Activated naive CD8-positive, alpha-beta T cell (primary cell): ENCODE results near the gene SLC47A2.
"Not testable (repeated sequence)": the region's sequence is repeated elsewhere in the genome, so short reads cannot be mapped to it uniquely, and the experiment has no call there.

Source experiments
- H3K27ac Mint-ChIP-seq: one replicate; pipeline ENCODE4 v1.8.0; 2021; ENCODE audit warnings: mixed read lengths
- H3K27me3 Mint-ChIP-seq: one replicate; pipeline ENCODE4 v1.8.0; 2021; ENCODE audit warnings: mixed read lengths
- H3K36me3 Mint-ChIP-seq: one replicate; pipeline ENCODE4 v1.8.0; 2021; ENCODE audit warnings: mixed read lengths
- H3K4me1 Mint-ChIP-seq: one replicate; pipeline ENCODE4 v1.8.0; 2021; ENCODE audit warnings: low read depth, mixed read lengths
- H3K4me3 Mint-ChIP-seq: one replicate; pipeline ENCODE4 v1.8.0; 2021; ENCODE audit warnings: mild to moderate bottlenecking, mixed read lengths
- H3K9me3 Mint-ChIP-seq: one replicate; pipeline ENCODE4 v1.8.0; 2021; ENCODE audit warnings: low read depth, mixed read lengths

SLC47A2 gene

DNA sequence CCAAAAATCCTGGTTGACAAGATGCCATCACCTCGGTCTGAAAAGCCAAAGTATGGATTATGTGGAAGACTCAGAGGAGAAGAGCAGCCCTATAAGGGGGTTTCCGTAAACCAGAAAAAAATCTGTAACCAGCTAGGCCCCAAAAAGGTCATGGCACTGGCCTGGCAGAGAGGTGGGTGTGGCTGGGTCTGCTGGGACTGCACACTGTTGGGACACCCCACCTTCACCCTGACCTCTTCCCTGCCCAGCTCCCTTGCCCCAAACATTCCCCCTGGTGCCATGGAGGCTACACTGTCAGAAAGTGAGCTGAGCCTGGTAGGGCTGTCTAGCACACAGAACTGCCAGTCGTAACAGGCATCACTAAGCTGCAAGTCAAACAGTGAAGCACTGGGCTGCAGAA, 6.5 kb downstream of the SLC47A2 start:
- Mint-ChIP-seq H3K36me3 (no peaks in the 10 kb centered on the region), H3K4me3 (no peak overlapping the region), H3K27me3 (no peaks in the 10 kb centered on the region), H3K9me3 (no peaks in the 10 kb centered on the region), H3K4me1 (no peaks in the 10 kb centered on the region), H3K27ac (no peak overlapping the region)

DNA sequence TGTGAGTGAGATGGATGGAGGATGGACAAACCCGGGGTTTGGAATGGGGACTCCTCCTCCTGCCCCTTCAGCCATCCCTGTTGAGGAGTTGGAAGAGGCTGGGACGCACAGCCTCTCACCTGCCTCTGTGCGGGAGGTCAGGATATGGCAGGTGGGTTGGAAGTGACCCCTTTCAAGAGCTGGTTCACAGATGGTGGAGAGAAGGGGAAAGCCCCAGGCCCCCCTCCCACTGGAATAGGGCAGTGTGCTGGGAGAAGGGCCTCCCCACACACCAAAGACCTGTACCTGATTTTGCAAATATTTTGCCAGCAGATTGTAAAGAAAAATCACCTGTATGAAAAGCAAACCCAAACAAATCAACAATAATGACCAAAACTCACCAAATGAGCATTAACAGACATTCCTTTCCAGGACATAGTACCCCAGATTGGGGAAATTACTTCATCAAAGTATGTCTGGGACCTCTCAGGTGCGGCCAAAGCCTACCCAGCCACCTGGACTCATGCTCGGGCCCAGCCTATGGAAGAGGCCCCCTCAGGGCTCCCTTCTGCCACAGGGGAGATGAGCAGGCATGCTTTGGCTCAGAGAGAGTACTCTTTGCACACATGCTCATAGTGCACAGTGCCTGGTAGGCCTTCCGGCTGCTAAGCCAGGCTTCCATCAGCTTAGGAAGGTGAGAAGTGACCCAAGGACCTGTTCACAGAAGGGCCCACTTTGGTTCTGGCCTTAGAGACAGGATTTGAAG, 7.8 kb downstream of the SLC47A2 start:
- no peaks in the 10 kb centered on the region for H3K36me3 Mint-ChIP-seq
- H3K27me3 Mint-ChIP-seq, result no peaks in the 10 kb centered on the region
- no peak overlapping the region for H3K4me3 Mint-ChIP-seq
- H3K27ac Mint-ChIP-seq, result no peak overlapping the region
- H3K4me1 Mint-ChIP-seq, result no peaks in the 10 kb centered on the region
- no peaks in the 10 kb centered on the region for H3K9me3 Mint-ChIP-seq

- H3K36me3 Mint-ChIP-seq, result no peaks in the 10 kb centered on the region
- no peaks in the 10 kb centered on the region for H3K9me3 Mint-ChIP-seq
- H3K27ac Mint-ChIP-seq, result no peak overlapping the region
These were observed 8.6 kb downstream of the SLC47A2 start for GRCh38 chr17:19707728-19708221.

GRCh38 chr17:19706791-19707727, 9.3 kb downstream of the SLC47A2 start:
- no peak overlapping the region for H3K27ac Mint-ChIP-seq
- H3K9me3 Mint-ChIP-seq, result no peaks in the 10 kb centered on the region
- H3K4me3 Mint-ChIP-seq, result no peak overlapping the region
- H3K36me3 Mint-ChIP-seq, result no peaks in the 10 kb centered on the region
- no peaks in the 10 kb centered on the region for H3K4me1 Mint-ChIP-seq
- no peaks in the 10 kb centered on the region for H3K27me3 Mint-ChIP-seq

More at GRCh38 chr17:19707728-19708221, 8.6 kb downstream of the SLC47A2 start:
- Mint-ChIP-seq H3K4me3 (no peak overlapping the region), H3K4me1 (no peaks in the 10 kb centered on the region), H3K27me3 (no peaks in the 10 kb centered on the region)

DNA sequence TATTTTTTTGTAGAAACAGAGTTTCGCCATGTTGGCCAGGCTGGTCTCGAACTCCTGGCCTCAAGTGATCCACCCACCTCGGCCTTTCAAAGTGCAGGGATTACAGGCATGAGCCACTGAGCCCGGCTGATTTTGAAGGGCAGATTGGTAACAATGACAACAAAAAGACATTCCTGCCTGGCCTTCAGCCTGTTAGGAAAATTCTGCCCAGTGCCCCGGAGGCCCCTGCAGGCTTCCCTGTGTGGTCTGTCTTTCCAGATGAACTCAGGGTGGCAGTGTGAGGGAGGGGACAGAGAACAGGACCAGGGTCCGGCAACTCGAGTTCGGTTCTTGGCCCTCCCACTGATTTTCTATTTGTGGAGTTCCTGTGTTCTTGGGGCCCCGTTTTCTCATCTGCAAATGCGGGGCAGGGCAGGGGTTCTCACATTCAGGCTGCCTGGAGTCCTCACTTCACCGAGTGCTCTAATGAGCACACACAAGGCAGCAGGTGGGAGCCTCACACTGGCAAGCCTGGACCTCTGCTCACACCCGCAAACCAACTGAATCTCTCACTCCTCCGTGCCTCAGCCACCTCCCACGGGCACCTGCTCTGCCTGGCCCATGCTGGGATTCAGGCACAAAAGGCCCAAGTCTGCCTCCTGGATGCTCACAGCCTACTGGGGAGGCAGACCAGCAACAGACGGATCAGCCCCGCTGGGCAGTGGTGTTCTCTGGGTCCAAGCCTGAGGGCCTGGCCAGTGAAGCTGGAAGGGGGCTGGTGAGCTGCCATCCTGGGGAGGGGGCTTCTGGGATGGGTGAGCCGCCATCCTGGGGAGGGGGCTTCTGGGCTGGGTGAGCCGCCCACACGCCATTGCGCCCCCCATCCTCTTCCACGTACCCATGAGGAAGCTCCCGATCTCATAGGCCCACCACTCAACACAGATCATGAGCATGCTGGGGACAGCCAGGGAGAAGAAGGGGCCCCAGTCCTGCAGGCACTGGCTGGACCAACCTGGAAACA, 10.3 kb downstream of the SLC47A2 start:
- no peak overlapping the region for H3K4me3 Mint-ChIP-seq
- H3K36me3 Mint-ChIP-seq, result no peaks in the 10 kb centered on the region
- no peaks in the 10 kb centered on the region for H3K9me3 Mint-ChIP-seq
- no peak overlapping the region for H3K27ac Mint-ChIP-seq
- H3K27me3 Mint-ChIP-seq, result no peaks in the 10 kb centered on the region
- no peaks in the 10 kb centered on the region for H3K4me1 Mint-ChIP-seq

DNA sequence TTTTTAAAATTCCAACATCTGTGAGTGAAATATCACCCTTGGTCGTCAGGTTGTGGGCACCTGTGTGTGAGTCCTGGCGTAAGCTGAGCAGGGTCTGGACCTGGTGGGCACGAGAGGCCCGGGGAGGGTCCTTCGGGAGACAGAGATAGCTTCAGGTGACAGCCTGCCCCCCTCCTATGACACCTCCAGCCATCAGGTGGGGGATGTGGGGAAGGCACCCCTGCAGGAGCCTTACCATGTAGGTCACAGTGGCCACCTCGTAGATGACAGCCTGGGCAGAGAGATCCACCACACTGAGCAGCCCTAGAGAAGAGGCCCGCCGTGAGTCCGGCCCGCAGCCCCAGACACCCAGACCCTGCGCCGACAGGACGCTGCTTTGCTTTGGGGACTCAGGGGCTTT, 11.2 kb downstream of the SLC47A2 start:
- no peaks in the 10 kb centered on the region for H3K9me3 Mint-ChIP-seq
- no peak overlapping the region for H3K27ac Mint-ChIP-seq
- no peaks in the 10 kb centered on the region for H3K4me1 Mint-ChIP-seq
- no peaks in the 10 kb centered on the region for H3K36me3 Mint-ChIP-seq
- no peaks in the 10 kb centered on the region for H3K27me3 Mint-ChIP-seq
- no peak overlapping the region for H3K4me3 Mint-ChIP-seq

GRCh38 chr17:19703828-19704613, 12.4 kb downstream of the SLC47A2 start:
- H3K36me3 Mint-ChIP-seq, result no peaks in the 10 kb centered on the region
- H3K27me3 Mint-ChIP-seq, result no peaks in the 10 kb centered on the region
- H3K4me3 Mint-ChIP-seq, result no peak overlapping the region
- no peaks in the 10 kb centered on the region for H3K9me3 Mint-ChIP-seq
- no peak overlapping the region for H3K27ac Mint-ChIP-seq
- no peaks in the 10 kb centered on the region for H3K4me1 Mint-ChIP-seq

DNA sequence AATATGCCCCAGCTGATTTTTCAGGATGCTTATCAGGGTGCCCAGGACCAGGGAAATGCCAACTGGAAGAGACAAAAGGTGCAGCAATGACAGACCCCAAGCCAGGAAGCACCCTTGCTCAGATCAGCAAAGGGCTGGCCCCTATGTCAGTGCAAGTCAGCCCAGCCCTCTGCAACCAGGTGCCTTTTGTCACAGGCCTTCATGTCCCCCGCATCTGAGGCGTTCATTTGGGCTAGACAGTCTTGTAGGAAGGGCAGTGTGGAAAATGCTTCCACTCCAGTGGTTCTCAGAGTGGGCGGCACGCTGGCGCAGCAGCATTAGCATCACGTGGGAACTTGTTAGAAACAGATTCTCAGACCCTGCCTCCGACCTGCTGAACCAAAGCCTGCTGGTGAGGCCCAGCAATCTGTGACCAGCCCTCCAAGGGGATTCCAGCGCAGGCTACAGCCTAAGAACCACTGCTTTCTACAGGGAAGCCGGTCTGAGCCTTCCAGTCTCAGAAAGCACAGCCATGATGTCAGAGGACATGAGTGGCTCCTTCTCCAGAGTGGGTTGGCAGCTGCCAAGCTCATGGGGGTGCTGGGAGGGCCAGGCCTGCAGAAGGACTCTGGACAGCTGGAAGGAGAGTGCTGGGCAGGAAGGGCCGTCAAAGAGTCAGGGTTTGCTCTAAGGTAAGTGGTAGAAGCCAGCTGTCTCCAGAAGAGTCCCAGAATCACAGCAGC, 13.1 kb downstream of the SLC47A2 start:
- Mint-ChIP-seq H3K9me3 (no peaks in the 10 kb centered on the region), H3K4me1 (no peaks in the 10 kb centered on the region), H3K4me3 (no peak overlapping the region), H3K27ac (no peak overlapping the region), H3K36me3 (no peaks in the 10 kb centered on the region), H3K27me3 (no peaks in the 10 kb centered on the region)

DNA sequence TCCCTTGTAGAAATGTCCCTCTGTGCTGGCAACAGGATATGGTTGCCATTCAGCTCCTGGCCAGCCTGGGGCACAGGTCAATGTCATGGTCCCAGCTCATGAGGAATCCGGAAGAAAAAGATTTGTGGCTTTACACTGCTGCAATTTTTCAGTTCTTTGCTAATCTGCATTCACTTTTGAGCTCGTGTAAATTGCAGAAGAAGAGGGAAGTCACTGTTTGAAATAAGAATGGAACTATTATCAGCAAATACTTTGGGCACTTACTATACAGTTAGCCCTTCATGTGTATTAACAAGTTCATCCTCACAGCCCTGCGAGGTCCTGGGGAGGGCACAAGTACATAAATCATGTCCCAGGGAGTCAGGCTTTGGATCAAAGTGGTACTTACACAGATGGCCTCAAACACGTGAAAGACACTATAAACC, 14.2 kb downstream of the SLC47A2 start:
- no peak overlapping the region for H3K4me3 Mint-ChIP-seq
- H3K27ac Mint-ChIP-seq, result no peak overlapping the region
- H3K36me3 Mint-ChIP-seq, result no peaks in the 10 kb centered on the region
- no peaks in the 10 kb centered on the region for H3K27me3 Mint-ChIP-seq
- no peaks in the 10 kb centered on the region for H3K9me3 Mint-ChIP-seq
- no peaks in the 10 kb centered on the region for H3K4me1 Mint-ChIP-seq

- no peak overlapping the region for H3K4me3 Mint-ChIP-seq
- peaks cover 7% of the 10 kb centered on the region for H3K36me3 Mint-ChIP-seq
- H3K9me3 Mint-ChIP-seq, result no peaks in the 10 kb centered on the region
- no peak overlapping the region for H3K27ac Mint-ChIP-seq
- H3K4me1 Mint-ChIP-seq, result no peaks in the 10 kb centered on the region
- no peaks in the 10 kb centered on the region for H3K27me3 Mint-ChIP-seq
These were observed 29.8 kb downstream of the SLC47A2 start for GRCh38 chr17:19686400-19687090.

DNA sequence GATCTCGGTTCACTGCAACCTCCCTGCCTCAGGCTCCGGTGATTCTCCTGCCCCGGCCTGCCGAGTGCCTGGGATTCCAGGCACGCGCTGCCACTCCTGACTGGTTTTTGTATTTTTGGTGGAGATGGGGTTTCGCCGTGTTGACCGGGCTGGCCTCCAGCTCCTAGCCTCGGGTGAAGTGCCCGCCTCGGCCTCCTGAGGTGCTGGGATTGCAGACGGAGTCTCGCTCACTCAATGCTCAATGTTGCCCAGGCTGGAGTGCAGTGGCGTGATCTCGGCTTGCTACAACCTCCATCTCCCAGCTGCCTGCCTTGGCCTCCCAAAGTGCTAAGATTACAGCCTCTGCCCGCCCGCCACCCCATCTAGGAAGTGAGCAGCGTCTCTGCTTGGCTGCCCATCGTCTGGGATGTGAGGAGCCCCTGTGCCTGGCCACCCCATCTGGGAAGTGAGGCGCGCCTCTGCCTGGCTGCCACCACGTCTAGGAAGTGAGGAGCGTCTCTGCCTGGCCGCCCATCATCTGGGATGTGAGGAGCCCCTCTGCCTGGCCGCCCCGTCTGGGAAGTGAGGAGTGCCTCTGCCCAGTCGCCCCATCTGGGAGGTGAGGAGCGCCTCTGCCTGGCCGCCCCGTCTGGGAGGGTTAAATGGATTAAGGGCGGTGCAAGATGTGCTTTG, 31.3 kb downstream of the SLC47A2 start:
- not testable (repeated sequence) for H3K27me3 Mint-ChIP-seq, H3K9me3 Mint-ChIP-seq, H3K4me3 Mint-ChIP-seq

GRCh38 chr17:19683117-19683516, 33.3 kb downstream of the SLC47A2 start:
- Mint-ChIP-seq H3K4me3 (no peak overlapping the region), H3K4me1 (no peaks in the 10 kb centered on the region), H3K9me3 (no peaks in the 10 kb centered on the region), H3K27ac (no peak overlapping the region), H3K27me3 (no peaks in the 10 kb centered on the region), H3K36me3 (peaks cover 4% of the 10 kb centered on the region)

More for the DNA sequence above, 31.3 kb downstream of the SLC47A2 start:
- H3K27ac Mint-ChIP-seq, H3K4me1 Mint-ChIP-seq, H3K36me3 Mint-ChIP-seq: not testable (repeated sequence)
